HG03354 (cell line): ENCODE data around the gene RIMS1.
"Not testable (repeated sequence)": the region's sequence is repeated elsewhere in the genome, so short reads cannot be mapped to it uniquely, and the experiment has no call there.

Experiments
- ATAC-seq: cut with Tn5 transposase; IDR thresholded peaks from one replicate; pipeline ENCODE4 v1.9.1; 2021; ENCODE audit warnings: mild to moderate bottlenecking; ENCODE audit not compliant: unreplicated experiment, poor library complexity, severe bottlenecking

The RIMS1 gene

GRCh38 chr6:71965404-71965803 is 79.1 kb downstream of the RIMS1 start:
- no peak for ATAC-seq

GRCh38 chr6:71967436-71967835 is 81.1 kb downstream of the RIMS1 start:
- no peak for ATAC-seq

GRCh38 chr6:71977884-71978283 is 91.5 kb downstream of the RIMS1 start:
- no peak for ATAC-seq

GRCh38 chr6:71979911-71980310 is 93.6 kb downstream of the RIMS1 start:
- ATAC-seq, result no peak

- peak; percentile 79 for ATAC-seq
These were observed 96.0 kb downstream of the RIMS1 start for GRCh38 chr6:71982389-71982788.

GRCh38 chr6:71983131-71983530 is 96.8 kb downstream of the RIMS1 start:
- ATAC-seq, result peak; percentile 54

GRCh38 chr6:71994705-71995271 is 108.4 kb downstream of the RIMS1 start:
- no peak for ATAC-seq

- no peak for ATAC-seq
These were observed 111.0 kb downstream of the RIMS1 start for GRCh38 chr6:71997341-71997740.

- no peak for ATAC-seq
These were observed 116.1 kb downstream of the RIMS1 start for GRCh38 chr6:72002415-72002814.

GRCh38 chr6:72006591-72006990 is 120.2 kb downstream of the RIMS1 start:
- ATAC-seq, result not testable (repeated sequence)

GRCh38 chr6:72022830-72023229 is 136.5 kb downstream of the RIMS1 start:
- no peak for ATAC-seq

GRCh38 chr6:72031471-72031870 is 145.1 kb downstream of the RIMS1 start:
- no peak for ATAC-seq

GRCh38 chr6:72032086-72032485 is 145.7 kb downstream of the RIMS1 start:
- ATAC-seq, result no peak

- ATAC-seq, result no peak
These were observed 149.1 kb downstream of the RIMS1 start for GRCh38 chr6:72035486-72035885.

- no peak for ATAC-seq
These were observed 149.6 kb downstream of the RIMS1 start for GRCh38 chr6:72035966-72036365.

- ATAC-seq, result no peak
These were observed 150.7 kb downstream of the RIMS1 start for GRCh38 chr6:72037006-72037405.

GRCh38 chr6:72040111-72040510 is 153.8 kb downstream of the RIMS1 start:
- ATAC-seq, result no peak

GRCh38 chr6:72042088-72042487 is 155.7 kb downstream of the RIMS1 start:
- ATAC-seq, result no peak

- no peak for ATAC-seq
These were observed 161.7 kb downstream of the RIMS1 start for GRCh38 chr6:72048080-72048479.

GRCh38 chr6:72049376-72049775 is 163.0 kb downstream of the RIMS1 start:
- ATAC-seq, result no peak

- ATAC-seq, result no peak
These were observed 174.9 kb downstream of the RIMS1 start for GRCh38 chr6:72061286-72061685.

- no peak for ATAC-seq
These were observed 178.1 kb downstream of the RIMS1 start for GRCh38 chr6:72064399-72064975.
